GM19395 (cell line): ENCODE results near the gene CYB5R3.
"Not testable (repeated sequence)": the region's sequence is repeated elsewhere in the genome, so short reads cannot be mapped to it uniquely, and the experiment has no call there.

Source experiments
- ATAC-seq: cut with Tn5 transposase; IDR thresholded peaks from one replicate; pipeline ENCODE4 v1.9.1; 2021; ENCODE audit warnings: mild to moderate bottlenecking, moderate library complexity; ENCODE audit not compliant: unreplicated experiment

The CYB5R3 gene

GRCh38 chr22:42679691-42680090 is 30.5 kb upstream of the CYB5R3 start:
- ATAC-seq = no peak

- no peak for ATAC-seq
Measured at GRCh38 chr22:42678894-42679293, 29.7 kb upstream of the CYB5R3 start.

- ATAC-seq = not testable (repeated sequence)
Measured at GRCh38 chr22:42677936-42678335, 28.7 kb upstream of the CYB5R3 start.

GRCh38 chr22:42676059-42676607 is 26.9 kb upstream of the CYB5R3 start:
- ATAC-seq = no peak

GRCh38 chr22:42673898-42674401 is 24.8 kb upstream of the CYB5R3 start:
- ATAC-seq = no peak

GRCh38 chr22:42673071-42673470 is 23.9 kb upstream of the CYB5R3 start:
- ATAC-seq = not testable (repeated sequence)

GRCh38 chr22:42670921-42671709 is 21.9 kb upstream of the CYB5R3 start:
- ATAC-seq = no peak

- no peak for ATAC-seq
Measured at GRCh38 chr22:42670046-42670445, 20.9 kb upstream of the CYB5R3 start.

- not testable (repeated sequence) for ATAC-seq
Measured at GRCh38 chr22:42666393-42666792, 17.2 kb upstream of the CYB5R3 start.

GRCh38 chr22:42664976-42665831 is 16.0 kb upstream of the CYB5R3 start:
- no peak for ATAC-seq

- ATAC-seq = peak; percentile 59
Measured at GRCh38 chr22:42661985-42662831, 13.0 kb upstream of the CYB5R3 start.

- no peak for ATAC-seq
Measured at GRCh38 chr22:42656578-42656977, 7.4 kb upstream of the CYB5R3 start.

- peak; percentile 54 for ATAC-seq
Measured at GRCh38 chr22:42655693-42656092, 6.5 kb upstream of the CYB5R3 start.

GRCh38 chr22:42654436-42655073 is 5.4 kb upstream of the CYB5R3 start:
- ATAC-seq = no peak

GRCh38 chr22:42653999-42654398 is 4.8 kb upstream of the CYB5R3 start:
- ATAC-seq = no peak

- no peak for ATAC-seq
Measured at GRCh38 chr22:42651134-42651533, 1.9 kb upstream of the CYB5R3 start.

GRCh38 chr22:42648368-42649245 is 585 bp downstream of the CYB5R3 start:
- ATAC-seq = peak; percentile 38

- no peak for ATAC-seq
Measured at GRCh38 chr22:42648017-42648367, 1.2 kb downstream of the CYB5R3 start.
